Activated CD4-positive, alpha-beta T cell treated with anti-CD3 and anti-CD28 coated beads for 4 hours (primary cell): ENCODE measurements around the gene STX18.
A peak's percentile ranks its signal among the peaks of the same experiment; 100 is the strongest.
"Not testable (repeated sequence)": the region's sequence is repeated elsewhere in the genome, so short reads cannot be mapped to it uniquely, and the experiment has no call there.

Experiments used
- DNase-seq, 2 donors: peaks; one replicate each; pipeline ENCODE4 v3.0.0-alpha.2; 2020

The STX18 gene

DNA sequence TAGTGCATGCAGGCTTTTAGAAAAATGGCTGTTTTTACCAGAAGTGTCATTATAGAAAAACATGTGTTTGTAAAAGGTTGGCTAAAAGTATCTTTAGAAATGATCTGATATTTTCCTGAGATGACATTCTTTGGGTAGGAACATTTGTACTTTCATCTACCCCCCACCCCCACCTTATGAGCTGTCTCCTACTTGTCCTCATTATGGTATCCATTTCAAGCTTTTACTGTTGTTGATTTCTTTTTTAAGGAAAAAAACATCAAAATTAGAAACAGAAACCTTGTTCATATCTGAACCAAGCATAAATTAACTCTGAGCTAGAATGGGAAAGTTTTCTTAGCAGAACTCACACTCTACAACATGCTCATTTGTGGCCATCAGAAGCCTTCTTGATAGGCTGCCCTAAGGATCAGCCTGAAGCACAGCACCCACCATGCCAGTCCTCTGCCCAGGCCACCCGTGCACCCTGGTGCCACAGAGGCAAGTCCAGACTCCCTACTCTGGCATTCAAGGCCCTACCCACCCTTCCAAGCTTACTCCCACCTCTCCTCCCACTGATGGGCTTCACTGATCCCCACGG is 105.5 kb downstream of the STX18 start:
- DNase-seq = no peak

DNA sequence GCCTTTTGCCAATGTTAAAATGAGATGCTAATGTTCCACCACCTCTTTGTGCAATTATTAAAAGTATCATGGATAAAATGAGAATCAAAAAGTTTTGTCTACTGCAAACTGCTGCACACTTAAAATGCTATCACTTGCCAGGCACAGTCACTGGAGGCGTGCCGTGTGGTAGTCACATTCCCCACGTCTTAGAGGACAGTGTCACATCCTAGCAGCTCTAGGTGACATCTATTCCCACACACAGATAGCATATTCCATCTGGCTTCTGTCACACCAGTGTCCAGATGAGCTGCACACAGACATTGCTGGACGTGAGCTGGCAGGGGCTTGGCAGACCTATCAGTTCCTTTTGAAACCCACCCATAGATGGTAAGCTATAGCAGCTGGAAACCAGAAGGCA is 107.9 kb downstream of the STX18 start:
- no peak for DNase-seq

DNA sequence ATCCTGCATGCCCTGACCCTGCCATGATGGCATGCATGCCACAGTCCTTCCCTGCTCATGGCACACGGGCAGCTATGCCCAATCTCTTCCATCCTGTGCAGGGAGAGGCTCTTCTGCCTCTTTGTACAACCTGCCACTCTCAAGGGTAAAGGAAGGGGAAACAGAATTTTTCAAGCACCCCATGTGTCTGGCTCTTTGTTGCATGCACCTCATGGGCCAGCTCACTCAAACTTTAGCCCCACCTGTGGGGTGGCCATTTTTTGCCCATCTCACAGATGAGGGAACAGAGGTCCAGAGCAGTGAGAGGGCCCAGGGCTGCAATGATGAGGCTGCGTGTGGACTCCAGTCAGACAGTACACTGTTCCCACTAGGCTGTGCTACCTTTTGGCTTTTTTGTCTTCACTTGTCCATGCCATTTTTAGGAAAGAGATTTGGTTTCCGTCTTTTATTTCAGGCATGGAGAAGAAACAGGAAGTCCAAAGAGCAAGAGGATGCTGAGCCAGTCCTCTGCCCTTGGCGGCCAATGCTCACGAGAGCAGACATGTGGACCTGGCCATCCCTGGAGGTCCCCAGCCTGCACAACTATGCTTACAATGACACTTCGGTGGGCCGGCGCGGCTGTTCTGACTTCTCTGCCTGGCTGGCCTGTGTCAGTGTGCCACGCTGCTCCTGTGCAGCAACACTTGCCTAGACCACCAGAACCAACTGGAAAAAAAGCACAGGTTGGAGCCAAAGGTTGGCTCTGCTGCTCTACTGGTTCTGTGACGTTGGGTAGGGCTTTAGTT is 109.3 kb downstream of the STX18 start:
- DNase-seq = no peak

DNA sequence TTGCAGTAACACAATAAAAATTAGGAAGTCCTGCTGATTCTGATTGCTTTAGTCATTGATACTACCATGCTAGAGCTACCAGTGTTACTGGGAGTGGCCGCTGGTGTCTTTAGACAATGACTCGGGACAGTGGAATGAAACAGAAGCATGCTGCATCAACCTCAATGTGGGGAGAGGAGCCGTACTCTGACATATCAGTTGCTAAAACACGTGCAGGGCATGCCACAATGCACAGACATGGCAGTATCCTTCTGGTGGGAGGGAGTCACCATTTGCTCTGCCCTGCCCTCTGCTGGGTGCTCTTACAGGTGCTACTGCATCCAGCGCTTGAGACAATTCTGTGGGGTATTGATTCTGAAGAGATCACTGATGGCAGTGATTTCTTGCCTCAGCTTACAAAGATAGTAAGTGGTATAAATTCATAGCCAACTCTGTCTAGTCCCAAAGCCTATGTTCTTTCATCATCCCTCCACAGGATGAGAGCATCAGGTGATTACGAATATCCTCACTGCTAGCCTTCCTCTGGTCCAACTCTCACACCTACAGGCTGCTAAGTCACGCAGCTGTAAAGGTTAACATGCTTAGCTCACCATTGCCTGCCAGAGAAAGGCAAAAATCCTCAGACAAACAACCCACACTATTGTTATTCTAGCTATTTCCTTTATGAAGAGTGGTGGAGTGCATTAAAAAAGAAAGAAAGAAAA is 111.2 kb downstream of the STX18 start:
- DNase-seq = peak; percentile 30 to 34

DNA sequence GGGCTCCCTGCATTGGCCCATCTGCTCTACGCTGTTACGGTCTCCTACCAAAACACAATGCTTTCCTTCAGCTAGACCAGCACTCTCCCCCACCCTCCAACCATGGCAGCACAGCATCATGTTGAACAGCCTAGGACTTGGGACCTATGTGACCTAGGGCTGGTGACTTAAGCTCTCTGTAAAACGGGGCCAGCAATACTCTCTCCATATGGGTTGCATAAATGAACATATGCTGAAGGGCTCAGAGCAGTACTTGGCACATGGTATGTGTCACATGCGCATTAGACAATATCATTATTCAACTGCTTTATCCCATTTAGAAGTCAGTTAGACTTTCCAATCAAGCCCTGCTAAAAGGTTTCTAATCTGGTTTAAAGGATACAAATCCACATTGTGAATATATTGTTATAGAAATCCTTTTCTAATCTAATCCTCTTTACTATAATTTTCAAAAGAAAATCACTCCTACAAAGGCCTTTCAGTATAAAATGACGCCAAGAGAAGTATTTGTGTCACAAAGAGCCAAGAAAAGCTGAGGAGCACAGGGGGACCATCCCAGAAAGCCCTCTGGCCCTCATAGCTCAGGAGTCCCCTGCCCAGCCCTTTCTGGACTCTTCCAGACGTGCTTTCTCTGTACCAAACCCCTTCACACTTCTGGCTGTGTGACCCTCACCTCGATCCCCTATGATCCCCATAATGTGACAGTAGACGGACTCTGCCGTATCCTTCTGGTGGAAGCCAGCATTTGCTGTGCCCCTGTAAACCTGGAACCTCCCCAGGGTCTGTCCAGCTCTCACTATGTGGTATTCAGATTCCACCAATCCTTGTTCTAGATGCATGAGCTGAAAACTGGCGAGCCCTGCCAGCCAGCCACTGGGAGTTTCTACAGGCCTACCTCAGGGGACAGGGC is 112.6 kb downstream of the STX18 start:
- DNase-seq = no peak

DNA sequence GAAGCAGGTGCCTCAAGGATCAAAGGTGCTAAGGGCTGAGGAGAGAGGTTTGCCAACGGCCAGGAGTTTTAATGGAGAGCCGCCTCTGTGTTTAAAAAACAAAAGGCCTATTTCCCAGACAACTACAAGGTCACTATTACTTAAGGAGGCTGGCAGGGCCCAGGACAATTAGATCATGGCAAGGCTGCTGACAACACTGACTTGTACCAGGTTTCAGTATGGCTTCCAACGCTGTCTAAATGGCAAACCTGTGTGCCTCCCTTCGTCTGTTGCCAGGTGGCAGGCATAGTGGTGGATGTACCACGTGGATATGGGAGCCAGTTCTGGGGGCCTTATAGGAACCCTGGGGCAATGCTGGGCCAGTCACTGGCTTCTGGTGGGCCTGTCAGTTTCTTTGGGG is 114.0 kb downstream of the STX18 start:
- DNase-seq = no peak

DNA sequence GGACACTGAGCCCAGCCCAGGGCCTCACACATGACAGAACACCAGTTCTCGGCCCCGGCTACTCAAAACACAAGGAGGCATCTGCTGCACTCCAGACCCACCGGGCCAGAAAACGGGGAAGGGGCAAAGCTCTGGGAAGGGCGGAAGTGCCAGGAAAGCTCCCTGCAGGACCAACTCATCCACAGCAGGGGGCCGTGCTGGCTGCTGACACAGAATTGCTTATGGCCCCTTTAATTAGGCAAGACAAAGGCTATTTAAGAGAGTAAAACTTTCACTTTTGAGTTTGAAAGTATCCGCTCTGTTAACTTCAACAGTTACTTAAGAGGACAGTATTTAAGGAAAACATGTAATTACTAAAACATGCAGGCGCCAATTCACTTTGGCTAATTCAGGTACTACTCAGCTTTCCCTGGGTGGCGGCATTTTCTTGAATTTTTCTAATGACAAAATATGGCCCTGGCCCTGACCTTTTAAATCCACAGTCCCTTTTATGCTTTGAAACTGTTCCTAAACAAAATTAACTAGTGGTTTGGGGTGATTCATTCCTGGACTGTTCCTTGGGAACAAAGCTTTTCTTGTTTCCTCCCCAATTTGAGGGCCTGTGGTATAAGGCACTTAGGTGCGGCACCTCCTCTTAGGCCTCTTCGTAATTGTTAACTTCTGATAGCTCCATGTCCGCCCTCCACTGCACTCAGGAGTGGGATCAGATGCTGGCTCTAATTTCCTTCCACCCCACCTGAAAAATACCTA is 114.6 kb downstream of the STX18 start:
- DNase-seq = no peak

DNA sequence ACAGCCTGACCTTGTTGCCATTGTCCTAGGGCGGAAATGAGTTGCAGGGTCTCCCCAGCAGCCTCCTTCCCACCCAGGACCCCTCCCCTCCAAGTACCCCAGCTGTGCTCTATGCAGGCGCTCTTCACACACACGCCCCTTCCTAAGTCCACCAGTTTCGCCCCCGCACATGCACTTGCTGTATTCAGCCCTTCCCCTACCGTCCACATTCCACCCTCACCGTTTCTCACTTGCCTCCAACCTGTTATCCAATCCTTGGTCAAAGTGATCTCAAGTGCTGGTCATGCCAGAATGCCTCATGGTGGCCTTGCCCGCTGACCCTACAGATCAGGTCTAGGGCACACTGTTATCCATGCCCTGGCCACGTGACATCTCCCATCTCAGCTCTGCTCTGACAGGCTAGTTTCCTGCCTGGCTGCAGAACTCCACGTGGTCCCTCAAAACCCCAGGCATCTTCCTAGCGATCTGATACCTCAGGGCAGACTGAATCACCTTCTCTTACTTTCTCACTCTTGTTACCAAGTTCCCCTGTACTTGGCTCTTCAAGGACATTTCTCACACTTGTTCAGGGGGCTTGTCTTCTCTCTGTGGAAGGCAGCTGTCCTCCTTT is 115.2 kb downstream of the STX18 start:
- no peak for DNase-seq

DNA sequence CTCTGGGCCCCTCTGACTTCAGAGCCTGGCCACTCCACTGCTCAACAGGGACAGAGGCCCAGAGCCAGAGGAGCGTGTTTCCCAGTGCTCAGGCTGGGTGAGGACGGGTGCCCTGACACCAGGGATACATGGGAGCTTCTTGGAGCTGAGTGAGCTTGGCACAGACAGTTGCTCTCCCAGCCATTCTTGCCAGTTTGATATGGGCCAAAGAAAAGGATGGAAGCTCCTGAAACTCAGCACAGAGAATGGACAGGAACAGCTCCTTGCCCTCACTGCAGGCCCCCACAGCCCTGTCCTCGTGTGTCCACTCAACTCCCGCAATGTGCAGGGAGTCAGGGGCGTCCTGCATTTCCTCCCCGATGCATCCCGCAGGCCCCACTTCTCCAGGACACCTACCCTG is 116.2 kb downstream of the STX18 start:
- no peak for DNase-seq

DNA sequence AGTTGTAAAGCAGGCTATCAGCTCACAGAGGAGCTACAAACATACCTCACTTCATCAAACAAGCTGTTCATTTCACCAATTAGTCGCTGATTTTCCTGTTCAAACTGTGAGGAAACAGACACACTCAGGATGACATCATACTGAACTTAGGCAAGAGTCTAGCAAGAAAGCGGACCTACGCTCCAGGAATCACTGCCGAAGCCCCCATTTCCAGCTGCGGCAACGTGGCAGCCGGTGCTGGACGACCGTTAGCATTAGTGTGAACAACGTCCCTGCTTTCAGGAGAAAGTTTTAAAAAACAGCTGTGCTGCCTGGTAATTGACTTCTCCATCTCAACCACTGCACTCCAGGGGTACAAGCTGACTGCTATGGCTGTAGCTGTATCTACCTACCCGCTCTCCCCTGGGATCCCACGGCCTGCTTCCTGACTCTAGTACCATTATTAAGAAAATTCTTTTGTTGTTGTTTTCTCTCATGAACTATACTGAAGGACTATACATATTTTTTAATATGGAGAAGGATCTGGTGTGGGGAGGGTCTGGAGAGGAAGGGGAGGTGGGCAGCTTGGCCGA is 116.6 kb downstream of the STX18 start:
- DNase-seq = no peak

DNA sequence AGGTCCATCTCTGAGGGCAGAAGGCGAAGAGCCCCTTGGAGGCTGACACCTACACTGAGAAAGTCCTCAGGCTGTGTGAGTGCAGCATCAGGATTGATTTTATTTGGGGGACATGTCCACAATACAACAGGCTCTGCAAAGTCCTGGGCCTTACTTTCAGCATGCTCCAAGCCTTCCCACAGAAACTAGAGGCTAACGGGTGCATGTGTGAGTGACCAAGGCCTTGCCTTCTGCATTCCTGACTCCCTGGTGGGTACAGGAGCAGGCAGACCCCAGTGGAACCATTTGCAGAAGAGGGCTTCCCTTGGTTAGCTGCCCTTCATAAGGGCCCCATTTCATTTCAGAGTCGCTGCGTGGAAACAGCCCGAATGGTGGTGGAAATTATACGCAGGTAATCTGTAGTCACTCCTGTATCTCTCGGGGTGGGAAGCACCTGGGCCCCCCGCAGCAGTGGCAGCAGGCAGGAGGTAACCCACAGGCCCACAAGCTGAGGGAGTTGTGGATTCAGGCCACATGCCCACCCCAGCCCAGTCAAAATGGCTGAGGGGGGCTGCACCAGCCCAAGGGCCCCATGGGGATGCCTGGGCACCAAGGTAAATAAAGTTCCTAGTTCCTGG is 117.2 kb downstream of the STX18 start:
- DNase-seq = no peak

DNA sequence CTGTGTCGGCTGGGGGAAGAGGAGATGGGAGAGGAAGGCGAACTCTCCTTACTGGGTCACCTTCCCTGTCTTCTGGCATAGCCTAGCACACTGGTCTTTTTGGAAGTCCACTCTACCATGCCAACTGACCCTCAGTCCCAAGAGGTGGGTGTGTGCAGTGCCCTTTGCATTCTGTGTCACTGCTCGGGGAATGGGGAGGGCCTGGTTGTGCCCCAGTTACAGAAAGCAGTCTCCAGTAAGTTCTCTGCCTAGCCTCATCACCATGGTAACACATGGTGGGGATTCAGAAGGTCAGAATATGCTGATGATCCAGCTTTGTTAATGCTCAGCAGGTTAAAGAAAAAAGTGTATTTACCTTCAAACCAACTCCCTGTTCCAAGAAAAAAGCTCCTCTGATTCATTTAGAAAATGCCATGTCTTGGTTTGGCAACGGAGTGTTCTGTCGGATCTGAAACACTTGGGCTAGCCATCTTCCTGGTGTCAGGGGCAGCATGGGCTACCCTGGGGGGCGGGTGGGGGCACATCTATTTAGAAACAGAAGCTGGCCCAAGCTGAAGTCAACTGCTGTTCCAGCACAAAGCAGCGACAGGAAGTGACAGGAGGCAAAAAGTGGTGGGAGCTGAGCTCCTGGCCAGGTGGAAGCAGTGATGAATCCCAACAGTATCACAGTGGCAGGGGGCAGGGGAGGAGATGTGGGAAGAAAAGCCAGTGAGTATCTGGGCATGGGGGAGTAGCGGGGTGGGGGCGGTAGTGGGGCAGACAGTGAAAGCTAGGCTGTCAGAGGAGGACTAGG is 117.9 kb downstream of the STX18 start:
- no peak for DNase-seq

DNA sequence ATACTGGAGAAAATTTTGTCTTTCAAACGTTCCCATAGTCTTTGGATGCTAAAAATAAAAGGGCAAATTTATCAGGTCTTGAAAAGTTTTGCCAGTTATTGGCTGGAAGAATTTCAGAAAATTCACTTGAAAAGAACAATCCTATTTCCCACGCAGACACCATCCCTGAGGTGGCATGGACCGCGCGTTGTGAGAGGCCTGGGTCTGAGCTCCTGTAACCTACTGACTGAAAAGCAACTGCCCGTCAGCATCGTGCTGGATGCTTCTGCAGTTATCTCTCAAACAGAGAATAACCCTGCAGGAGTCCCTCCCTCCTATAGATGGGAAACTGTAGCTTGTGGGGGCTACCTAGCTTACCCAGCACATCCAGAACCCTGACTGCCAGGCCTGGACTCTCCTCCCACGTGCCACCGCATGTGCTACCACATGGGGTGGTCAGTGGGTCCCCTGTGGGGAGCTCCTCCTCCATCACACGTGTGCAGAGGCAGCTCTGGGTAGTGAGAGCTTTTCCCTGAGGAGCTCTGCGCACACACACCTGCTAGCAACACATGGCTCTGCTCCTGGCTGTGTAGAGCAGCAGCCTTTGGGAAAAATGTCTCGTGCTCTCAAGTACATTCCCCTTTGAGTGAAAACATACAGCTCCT is 118.9 kb downstream of the STX18 start:
- DNase-seq = no peak

DNA sequence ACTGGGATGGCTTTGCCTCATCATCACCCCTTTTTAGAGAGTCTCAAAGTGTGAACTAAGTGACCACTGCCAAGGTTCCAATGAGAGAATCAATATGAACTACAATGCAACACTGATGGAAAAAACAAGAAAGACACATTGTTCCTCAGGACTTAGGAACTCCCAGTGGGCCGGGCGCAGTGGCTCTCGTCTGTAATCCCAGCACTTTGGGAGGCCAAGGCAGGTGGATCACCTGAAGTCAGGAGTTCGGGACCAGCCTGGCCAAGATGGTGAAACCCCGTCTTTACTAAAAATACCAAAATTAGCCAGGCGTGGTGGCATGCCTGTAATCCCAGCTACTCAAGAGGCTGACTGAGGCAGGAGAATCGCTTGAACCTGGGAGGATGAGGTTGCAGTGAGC is 119.7 kb downstream of the STX18 start:
- DNase-seq = not testable (repeated sequence)

DNA sequence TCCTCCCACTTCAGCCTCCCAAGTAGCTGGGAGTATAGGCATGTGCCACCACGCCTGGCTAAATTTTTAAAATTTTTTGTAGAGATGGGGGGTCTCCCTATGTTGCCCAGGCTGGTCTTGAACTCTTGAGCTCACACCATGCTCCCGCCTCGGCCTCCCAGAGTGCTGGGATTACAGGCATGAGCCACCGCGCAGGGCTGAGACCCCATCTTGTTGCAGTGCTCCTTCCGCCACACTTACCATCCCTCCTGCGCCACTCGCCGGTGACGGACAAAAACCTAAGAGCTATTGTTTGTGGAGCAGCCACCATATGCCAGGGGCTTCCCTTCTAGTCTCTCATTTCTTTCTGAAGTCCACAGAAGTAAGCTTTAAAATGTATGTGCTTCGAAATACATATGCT is 120.5 kb downstream of the STX18 start:
- no peak for DNase-seq

DNA sequence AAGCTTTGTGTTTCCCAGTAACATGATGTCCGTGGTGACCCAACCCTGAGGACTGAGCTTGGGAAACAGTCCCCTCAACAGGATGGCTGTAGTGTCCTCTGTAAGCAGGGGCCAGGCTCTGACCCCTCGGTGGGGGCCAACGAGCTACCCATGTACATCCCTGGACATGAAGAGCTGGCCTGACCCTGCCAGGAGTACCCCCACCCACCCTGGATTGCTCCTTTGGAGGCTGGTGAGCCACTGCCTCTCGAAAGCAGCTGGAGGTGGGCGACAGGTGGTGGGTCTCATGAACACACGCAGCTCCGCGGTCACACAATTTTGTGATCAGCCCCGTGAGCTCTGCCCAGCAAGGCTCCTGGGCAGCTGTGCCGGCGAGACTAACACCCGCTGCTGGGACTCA is 121.4 kb downstream of the STX18 start:
- no peak for DNase-seq

DNA sequence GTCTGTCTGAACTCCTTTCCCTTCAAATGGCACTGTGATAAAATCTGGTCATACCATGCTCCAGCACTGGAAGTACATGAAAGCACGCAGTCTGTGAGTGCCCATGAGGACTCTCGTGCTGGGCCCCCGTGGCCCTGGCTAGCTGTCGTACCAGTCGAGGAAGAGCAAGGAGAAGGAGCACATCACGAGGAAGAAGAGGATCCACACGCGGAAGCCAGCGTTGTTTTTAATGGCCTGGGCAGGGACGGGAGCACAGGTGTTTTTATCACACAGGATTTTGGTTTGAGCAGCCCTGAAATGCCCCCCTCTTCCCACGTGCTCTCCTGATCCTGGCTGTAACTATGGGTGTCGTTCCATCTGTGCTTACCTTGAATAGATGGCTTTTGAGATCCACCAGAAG is 122.0 kb downstream of the STX18 start:
- DNase-seq = no peak

DNA sequence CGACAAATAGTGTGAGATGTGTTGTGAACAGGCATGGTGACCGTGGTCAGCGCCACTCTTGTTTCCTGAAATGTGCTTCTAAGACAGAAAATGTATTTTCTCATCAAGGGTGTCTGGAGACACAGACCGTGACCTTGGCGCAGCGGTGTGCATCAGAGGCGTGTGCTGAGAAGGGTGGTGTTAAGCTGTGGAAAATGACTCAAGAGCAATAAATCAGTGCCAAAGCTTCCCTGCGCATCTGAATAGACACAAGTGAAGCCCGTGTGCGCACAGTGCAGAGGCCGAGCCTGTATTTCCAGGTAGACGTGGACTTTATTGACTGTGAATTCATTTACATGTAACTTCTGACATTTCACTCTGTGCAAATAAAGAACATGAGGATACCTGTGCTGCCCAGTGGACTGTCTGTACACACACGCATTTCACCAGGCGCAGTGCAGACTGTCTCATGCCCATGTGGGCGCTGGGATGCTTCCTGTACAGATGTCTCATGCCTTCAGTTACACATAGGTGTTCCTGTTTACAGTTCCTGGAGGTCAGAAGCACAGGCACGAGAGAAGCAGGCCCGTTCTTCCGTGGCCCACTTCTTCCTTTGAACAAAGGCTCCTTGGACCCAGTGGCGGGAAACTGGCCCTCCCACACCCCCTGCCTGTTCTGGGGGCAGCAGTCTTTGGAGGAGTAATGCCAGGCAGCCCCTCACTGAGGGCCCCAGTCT is 123.0 kb downstream of the STX18 start:
- DNase-seq = no peak

DNA sequence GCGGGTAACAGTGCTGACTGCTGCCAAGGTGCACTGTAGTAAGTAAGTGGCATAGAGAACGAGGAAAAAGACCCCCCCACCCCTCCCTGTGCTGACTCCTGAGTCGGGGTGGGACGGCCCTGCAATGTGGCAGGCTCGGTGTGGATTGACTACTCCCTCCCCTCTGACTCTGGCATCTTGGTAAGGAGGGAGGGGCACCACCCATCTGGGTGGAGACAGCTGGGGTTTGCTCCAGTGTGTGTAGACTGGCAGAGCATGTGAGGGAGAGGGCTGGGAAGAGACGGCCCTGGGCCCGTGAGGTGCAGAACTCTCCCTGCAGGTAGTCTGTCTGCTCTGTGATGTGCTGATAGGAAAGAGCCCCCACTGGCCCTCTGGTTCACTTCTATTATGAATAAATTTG is 124.0 kb downstream of the STX18 start:
- no peak for DNase-seq
